GM21786 (cell line): ENCODE results near the gene HAT1.
A peak's percentile ranks its signal among the peaks of the same experiment; 100 is the strongest.
"Not testable (repeated sequence)": the region's sequence is repeated elsewhere in the genome, so short reads cannot be mapped to it uniquely, and the experiment has no call there.

ENCODE experiments used
- ATAC-seq: cut with Tn5 transposase; IDR thresholded peaks from one replicate; pipeline ENCODE4 v1.9.1; 2021; ENCODE audit not compliant: unreplicated experiment

HAT1 gene

DNA sequence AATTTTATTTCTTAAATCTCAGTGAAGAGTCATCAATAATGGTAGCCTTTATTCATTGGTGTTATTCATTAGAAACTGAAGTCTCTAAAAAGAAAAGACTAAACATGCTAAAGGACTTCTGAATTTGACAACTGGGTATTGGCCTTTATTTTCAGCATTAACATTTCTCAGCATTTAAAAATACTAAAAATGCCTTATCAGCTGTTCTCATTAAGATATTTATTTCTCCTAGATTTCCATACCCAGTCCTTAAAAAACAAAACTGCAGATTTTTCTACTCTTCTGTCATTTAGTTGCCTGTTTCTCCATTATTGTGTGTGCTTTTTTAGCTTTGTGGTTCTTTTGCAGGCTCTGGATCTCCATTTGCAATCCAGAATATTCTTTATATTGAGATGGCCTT is 46.2 kb downstream of the HAT1 start:
- no peak for ATAC-seq

- ATAC-seq: no peak
These were observed 50.2 kb downstream of the HAT1 start for GRCh38 chr2:171972329-171972982.

DNA sequence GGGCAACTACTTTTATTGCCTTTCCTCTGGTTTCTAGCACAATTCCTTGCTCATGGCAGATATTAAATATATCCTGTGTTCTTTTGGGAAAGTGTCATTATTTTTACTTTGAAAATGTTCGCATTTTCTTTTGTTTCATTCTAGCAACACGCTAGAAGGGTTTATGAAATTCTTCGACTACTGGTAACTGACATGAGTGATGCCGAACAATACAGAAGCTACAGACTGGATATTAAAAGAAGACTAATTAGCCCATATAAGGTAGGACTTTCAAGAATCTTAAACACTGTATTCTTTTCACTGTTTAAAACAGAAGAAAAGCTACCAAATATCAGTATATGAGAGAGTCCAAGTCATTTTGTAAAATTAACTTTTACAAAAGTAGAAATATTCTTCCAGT is 56.8 kb downstream of the HAT1 start:
- ATAC-seq: no peak

DNA sequence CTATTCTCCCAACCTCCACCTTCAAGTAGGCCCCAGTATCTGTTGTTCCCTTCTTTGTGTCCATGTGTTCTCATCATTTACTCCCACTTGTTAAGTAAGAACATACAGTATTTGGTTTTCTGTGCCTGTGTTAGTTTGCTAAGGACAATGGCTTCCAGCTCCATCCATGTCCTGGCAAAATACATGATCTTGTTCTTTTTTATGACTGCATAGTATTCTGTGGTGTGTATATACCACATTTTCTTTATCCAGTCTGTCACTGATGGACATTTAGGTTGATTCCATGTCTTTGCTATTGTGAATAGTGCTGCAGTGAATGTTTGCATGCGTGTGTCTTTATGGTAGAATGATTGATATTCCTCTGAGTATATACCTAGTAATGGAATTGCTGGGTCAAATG is 61.7 kb downstream of the HAT1 start:
- not testable (repeated sequence) for ATAC-seq

DNA sequence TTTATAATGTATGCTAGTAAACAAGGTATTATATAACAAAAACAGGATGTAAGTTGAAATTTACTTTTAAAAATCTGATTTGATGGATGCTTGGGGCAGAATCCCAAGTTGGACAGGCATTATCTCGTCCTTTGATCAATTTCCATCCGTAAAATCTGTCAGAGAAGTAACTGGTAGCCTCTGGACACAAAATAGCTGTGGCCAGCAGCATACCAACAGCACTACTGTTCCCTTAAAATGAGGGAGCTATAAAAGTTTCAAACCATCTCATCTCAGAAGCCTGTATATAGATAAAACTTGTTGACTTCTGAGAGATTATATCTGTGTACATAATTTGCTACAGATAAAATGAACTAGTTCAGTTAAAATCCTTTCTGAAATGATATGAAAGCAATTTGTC is 62.8 kb downstream of the HAT1 start:
- no peak for ATAC-seq

GRCh38 chr2:171986778-171987177 is 64.5 kb downstream of the HAT1 start:
- ATAC-seq: no peak

- ATAC-seq: no peak
These were observed 68.8 kb downstream of the HAT1 start for GRCh38 chr2:171991027-171991426.

GRCh38 chr2:171995586-171995985 is 73.3 kb downstream of the HAT1 start:
- ATAC-seq: no peak

- no peak for ATAC-seq
These were observed 73.8 kb downstream of the HAT1 start for GRCh38 chr2:171996021-171996420.

GRCh38 chr2:171997031-171997430 is 74.8 kb downstream of the HAT1 start:
- ATAC-seq: not testable (repeated sequence)

DNA sequence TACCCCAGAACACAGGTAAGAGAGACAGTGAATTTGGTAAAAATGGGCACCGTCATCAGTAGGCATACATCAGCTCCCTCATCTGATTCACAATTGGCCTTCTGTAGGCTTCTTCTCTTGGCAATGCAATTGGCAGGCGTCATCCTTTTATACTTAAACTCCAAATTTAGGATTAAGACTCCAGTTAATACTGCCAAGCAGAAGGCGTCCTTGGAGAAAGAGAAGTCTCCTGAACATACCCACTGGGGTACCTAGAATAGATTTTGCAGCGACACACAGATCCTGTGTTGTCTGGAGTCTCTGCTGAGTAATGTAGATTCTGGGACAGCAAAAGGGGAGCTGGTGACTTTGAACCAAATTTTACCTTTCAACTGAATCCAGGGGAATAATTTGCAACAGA is 76.9 kb downstream of the HAT1 start:
- ATAC-seq: no peak

DNA sequence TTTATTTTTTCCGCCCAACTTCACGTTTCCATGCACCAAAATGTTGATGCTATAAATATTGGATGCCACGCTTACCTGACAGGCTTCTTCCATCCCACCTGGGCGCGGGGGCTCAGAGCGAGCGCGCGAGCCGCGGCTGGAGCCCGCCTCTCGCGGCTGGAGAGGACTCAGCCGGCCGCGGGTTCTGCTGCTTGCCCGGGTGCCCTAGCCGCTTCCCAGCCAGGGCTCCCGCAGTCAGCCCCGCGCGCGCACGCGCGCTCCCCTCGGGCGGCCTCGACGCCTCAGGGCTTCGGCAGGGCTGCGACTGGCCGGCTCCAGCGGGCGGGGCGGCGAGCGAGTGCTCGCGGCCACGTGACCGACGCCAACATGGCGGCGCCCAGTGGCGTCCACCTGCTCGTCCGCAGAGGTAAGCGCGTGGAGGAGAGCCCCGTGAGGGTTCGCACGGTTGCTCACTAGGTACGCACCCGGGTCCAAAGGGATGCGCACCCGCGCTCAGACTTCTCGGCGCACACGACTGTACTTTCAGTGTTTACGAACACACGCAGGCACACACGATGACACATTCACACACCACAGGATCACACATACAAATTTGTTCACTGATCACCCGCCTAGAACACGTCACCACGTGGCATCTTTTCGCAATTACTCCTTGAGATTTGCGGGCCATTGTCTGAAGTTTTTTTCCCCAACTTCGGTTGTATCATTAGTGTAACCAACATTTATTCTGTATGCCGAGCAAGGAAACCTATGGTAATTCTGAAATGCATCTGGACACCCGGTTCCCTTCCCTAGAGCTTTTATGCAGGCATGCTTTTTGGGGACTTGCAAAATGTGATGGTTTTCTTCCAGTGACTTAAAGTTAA is 77.6 kb downstream of the HAT1 start, which contains the start of gene METAP1D:
Gene METAP1D, plus strand, starts transcription at position 350 of the 866 bp plus-strand sequence. Its CDS starts 17 bp downstream, at position 367.
- ATAC-seq: peak; percentile 98

DNA sequence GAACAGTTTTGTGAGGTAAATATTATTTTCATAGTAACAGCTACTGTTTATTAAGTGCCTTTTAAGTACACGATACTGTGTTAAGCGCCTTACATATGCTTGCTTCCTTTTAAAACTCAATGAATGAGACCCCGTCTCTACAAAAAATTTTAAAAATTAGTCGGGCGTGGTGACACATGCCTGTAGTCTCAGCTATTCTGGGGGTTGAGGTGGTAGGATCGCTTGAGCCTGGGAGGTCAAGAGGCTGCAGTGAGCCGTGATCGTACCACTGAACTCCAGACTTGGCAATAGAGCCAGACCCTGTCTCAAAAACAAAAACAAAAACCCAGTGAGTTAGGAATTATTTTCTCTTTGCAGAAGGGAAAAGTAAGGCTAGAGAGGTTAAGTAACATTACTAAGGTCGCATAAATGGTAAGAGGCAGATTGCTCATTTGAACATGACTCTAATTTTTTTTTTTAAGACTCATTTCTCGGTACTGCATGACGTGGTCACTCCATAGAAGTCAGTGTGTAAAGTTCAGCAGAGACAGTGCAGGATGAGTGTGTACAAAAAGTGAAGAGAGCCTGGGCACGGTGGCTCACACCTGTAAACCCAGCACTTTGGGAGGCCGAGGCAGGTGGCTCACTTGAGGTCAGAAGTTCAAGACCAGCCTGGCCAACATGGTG is 78.6 kb downstream of the HAT1 start:
- no peak for ATAC-seq

DNA sequence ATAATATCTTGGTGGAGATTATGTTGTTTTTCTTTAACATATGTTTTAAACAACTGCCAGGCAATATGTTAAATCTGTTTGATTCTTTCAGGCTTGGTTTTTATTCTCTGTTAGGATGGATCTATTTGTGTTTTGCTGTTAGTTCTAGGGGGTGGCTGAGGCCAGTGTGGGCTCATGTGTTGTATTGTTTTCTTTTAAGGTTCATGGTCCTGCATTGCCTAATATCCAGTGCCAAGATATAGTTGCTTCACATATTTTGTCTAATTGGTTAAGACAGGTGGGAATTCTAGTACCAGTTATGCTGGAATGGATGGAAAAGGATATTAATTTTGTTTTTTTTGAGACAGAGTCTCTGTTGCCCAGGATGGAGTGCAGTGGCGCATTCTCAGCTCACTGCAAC is 85.1 kb downstream of the HAT1 start:
- ATAC-seq: no peak

GRCh38 chr2:172009823-172010222 is 87.6 kb downstream of the HAT1 start:
- no peak for ATAC-seq

GRCh38 chr2:172011812-172012575 is 89.7 kb downstream of the HAT1 start:
- no peak for ATAC-seq

DNA sequence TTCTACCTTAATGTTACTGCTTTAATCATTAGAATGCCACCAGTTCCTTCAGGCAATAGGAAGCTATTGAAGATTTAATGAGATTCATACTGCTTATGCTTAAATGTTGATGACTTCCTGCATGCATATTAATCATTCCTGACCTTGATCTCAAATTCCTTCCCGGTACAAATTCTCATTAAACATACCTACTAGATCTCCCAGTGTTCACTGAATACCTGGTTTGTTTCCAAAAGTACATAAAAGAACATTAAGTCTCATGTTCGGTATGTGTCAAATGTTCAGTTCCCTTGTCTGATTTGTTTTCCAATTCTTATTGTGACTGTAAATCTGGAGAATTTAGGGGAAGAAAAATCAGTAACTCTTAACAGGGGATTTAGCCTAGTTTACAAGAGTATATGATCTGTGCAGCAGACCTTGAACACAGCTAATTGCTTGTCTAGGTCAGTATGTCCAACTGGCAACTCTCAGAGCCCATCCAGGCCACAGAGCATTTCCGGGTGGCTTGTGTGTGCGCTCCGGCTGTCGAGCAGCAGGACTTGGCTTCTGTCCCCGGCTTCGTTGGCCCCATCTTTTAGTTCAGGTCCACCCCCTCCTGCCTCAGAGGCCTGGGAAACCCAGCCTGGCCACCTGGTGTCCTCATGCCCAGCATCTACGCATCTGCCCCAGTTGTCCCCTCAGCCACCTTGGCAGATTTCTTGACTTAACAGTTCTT is 90.6 kb downstream of the HAT1 start:
- ATAC-seq: no peak

DNA sequence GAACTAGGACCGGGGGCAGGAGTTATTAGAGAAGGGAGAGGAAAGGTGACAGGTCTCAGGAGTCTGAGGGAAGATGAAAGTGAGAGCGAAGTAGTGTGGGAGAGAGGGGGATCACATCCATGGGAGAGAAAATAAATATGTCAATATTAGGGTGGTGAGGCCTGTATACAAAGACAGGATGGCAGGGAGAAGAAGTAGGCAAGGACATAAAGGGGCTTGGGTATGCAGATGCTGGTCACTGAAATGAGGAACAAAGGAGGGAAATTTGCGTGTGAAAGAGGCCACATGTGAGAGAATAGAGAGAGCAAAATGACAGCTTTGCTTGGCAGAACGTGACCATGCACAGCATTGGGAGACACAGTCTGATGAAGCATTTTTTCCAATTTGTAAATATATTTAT is 91.1 kb downstream of the HAT1 start:
- ATAC-seq: peak; percentile 83

DNA sequence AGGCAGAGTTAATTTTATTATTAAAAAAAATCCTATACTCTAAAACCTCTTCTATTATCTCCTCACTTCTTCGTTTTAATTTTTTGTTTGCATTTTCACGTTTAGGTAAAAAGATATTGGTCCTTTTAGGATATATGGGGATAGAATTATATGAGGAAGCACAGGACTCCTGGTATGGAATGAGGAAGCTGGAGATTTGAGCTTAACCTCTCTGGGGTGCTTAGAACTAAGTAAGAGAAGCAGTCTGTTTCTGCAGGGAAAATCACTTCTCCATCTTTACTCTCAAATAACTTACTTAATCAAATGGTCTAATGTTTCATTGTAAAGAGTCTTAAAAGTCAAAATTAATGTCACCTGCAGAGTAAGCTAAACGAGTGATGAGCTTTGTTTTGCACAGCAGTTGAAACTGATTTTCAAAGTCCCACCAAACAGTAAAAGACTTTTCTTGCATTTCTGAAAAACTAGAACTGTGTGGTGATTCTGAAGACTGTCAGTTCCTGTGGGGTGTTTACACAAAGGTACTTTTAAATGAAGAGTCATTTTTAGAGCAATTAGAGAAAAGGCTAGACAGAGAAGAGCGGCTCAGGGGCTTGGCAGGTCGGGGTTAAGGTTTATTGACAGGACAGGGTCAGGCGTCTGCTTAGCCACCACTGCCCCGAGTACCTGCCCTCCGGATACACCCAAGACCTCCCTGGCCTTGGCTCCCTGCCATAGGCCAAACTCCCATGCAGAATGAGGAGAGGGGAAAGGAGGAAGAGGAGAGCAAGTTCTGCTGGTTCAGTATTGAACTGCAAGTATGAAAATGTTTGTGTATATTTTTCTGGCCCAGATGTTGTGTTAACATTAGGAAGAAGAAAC is 99.0 kb downstream of the HAT1 start:
- no peak for ATAC-seq
